ENCODE data around the gene SLC43A2. TPM values are rescaled to one million over a fixed set of nuclear protein-coding genes. Genes with fewer than 3 reads are reported as not detected.
A peak's percentile ranks its signal among the peaks of the same experiment; 100 is the strongest.

SLC43A2 gene
- total RNA-seq, 4 donors from 2014 or later: 3.7 to 98.9 (median 12.3) TPM

DNA sequence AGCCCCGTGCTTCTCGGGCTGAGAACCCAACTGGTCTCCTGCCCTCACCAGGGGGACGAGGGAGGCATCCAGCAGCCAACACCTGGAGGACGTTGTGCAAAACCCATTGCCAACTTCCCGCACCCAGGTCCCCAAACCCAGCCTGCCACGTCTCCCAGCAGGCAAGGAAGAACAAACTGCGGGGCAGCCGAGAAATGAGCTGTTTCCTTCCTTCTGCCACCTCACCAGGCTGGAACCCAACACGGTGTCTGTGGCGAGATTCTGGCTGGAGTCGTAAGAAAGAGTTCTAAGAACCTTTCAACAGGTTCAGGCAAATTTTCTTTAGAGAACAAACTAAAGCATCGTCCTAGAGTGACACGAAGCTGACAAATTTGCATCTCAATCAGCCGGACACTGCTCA, 3.6 kb downstream of the SLC43A2 start:
- Histone ChIP-seq H3K4me1 (peaks cover 7 to 33% (median 26%) of the 10 kb centered on the region in 4 donors), H3K27ac (peak overlapping the region in 1 of 4 donors; percentile 10), H3K4me3 (no peak overlapping the region), H3K36me3 (no peaks in the 10 kb centered on the region), H3K9me3 (no peaks in the 10 kb centered on the region), H3K27me3 (no peaks in the 10 kb centered on the region)
- intact Hi-C loops (cut with DNase I; ENCODE audit: low total_unique reads) (no loop called here), in situ Hi-C loops (cut with MboI; ENCODE audit: low pct_ligation_motif_present in 1 of 4, low pct_unique_long_range_greater_than_20kb in 1 of 4, low sequenced_read_pairs in 3 of 4) (loop anchor here in 1 of 4 donors (10.0 kb wide), 1 partner anchor 50 kb away; no protein-coding TSS in a partner anchor)
- no peak for DNase-seq
- WGBS, 2 donors (ENCODE audit: low coverage in 1 of 2): 57 to 90% methylated on average over 5 to 14 of the region's 14 CpGs
- TF ChIP-seq EP300 (IDR thresholded peaks at IDR 0.05; ENCODE audit: low read depth): no peak
- TF ChIP-seq CTCF (IDR thresholded peaks at IDR 0.05): no peak
- TF ChIP-seq POLR2A (IDR thresholded peaks at IDR 0.05): no peak
- no peak for TF ChIP-seq POLR2AphosphoS5 (IDR thresholded peaks at IDR 0.05)

- H3K4me3 ChIP-seq: no peak overlapping the region
- H3K4me1 ChIP-seq: peaks cover 7 to 29% (median 22%) of the 10 kb centered on the region in 4 donors
- H3K27ac ChIP-seq: no peak overlapping the region
- intact Hi-C loops (cut with DNase I; ENCODE audit: low total_unique reads) (no loop called here), in situ Hi-C loops (cut with MboI; ENCODE audit: low pct_ligation_motif_present in 1 of 4, low pct_unique_long_range_greater_than_20kb in 1 of 4, low sequenced_read_pairs in 3 of 4) (loop anchor here in 1 of 4 donors (10.0 kb wide), 1 partner anchor 50 kb away; no protein-coding TSS in a partner anchor)
- WGBS, 2 donors (ENCODE audit: low coverage in 1 of 2): 89 to 100% methylated on average over 2 to 12 of the region's 12 CpGs
- H3K9me3 ChIP-seq: no peaks in the 10 kb centered on the region
- no peaks in the 10 kb centered on the region for H3K36me3 ChIP-seq
- TF ChIP-seq EP300 (IDR thresholded peaks at IDR 0.05; ENCODE audit: low read depth): no peak
- TF ChIP-seq POLR2AphosphoS5 (IDR thresholded peaks at IDR 0.05): no peak
- TF ChIP-seq POLR2A (IDR thresholded peaks at IDR 0.05): no peak
- TF ChIP-seq CTCF (IDR thresholded peaks at IDR 0.05): no peak
- H3K27me3 ChIP-seq: no peaks in the 10 kb centered on the region
- DNase-seq: no peak
Observed at GRCh38 chr17:1624650-1625049, 4.0 kb downstream of the SLC43A2 start.

GRCh38 chr17:1623057-1623630, 5.5 kb downstream of the SLC43A2 start:
- Histone ChIP-seq H3K36me3 (no peaks in the 10 kb centered on the region), H3K27ac (no peak overlapping the region)
- 96 to 100% methylated on average over 3 to 10 of the region's 14 CpGs for WGBS, 2 donors (ENCODE audit: low coverage in 1 of 2)

More at GRCh38 chr17:1623057-1623630, 5.5 kb downstream of the SLC43A2 start:
- H3K27me3 ChIP-seq: no peaks in the 10 kb centered on the region
- intact Hi-C loops (cut with DNase I; ENCODE audit: low total_unique reads) (no loop called here), in situ Hi-C loops (cut with MboI; ENCODE audit: low pct_ligation_motif_present in 1 of 4, low pct_unique_long_range_greater_than_20kb in 1 of 4, low sequenced_read_pairs in 3 of 4) (loop anchor here in 1 of 4 donors (10.0 kb wide), 1 partner anchor 48 kb away; no protein-coding TSS in a partner anchor)
- no peak overlapping the region for H3K4me3 ChIP-seq
- TF ChIP-seq EP300 (IDR thresholded peaks at IDR 0.05; ENCODE audit: low read depth) (no peak), CTCF (IDR thresholded peaks at IDR 0.05) (no peak), POLR2A (IDR thresholded peaks at IDR 0.05) (no peak), POLR2AphosphoS5 (IDR thresholded peaks at IDR 0.05) (no peak)
- H3K4me1 ChIP-seq: peaks cover 7 to 23% (median 20%) of the 10 kb centered on the region in 4 donors
- no peaks in the 10 kb centered on the region for H3K9me3 ChIP-seq
- DNase-seq: no peak

Measured in transverse colon (tissue), 4 donors.